Stimulated activated CD4-positive, alpha-beta T cell treated with anti-CD3 and anti-CD28 coated beads, Interleukin-2, amount 100 ng/mL, for 4 hours (primary cell): ENCODE data around the gene CACNG7.
A peak's percentile ranks its signal among the peaks of the same experiment; 100 is the strongest.
"Not testable (repeated sequence)": the region's sequence is repeated elsewhere in the genome, so short reads cannot be mapped to it uniquely, and the experiment has no call there.

Experiments
- DNase-seq: peaks from one replicate; pipeline ENCODE4 v3.0.0-alpha.2; 2020; ENCODE audit warnings: low read depth

The CACNG7 gene

DNA sequence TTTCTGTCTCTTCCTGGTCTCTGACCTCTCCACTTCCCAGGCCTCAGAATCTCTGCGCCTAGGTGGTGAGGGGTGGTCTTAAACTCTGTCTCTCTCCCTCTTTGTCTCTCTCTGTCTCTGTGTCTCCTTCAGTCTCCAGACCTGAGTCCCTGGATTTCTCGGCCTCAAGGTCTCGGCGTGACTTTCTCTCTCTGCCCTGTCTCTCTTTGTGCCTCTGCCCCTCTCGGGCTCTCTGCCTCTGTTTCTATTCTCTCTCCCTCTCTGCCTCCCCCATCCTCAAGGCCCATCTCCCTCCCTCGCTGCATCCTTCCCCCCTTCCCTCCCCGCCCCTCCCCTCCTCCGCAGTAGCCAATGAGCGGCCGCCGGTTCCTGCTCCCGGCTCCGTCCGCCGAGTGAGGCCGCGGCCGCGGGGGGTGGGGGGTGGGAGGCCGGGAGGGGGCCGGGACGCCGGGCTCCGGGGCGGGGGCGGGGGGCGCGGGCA is at the start of gene CACNG7:
Gene CACNG7, plus strand, starts transcription at position 344 of the 481 bp plus-strand sequence. CDS start 3,554 bp downstream, outside the sequence.
- DNase-seq = no peak

GRCh38 chr19:53864308-53864836 is 44.7 kb upstream of the CACNG7 start:
- DNase-seq = no peak

DNA sequence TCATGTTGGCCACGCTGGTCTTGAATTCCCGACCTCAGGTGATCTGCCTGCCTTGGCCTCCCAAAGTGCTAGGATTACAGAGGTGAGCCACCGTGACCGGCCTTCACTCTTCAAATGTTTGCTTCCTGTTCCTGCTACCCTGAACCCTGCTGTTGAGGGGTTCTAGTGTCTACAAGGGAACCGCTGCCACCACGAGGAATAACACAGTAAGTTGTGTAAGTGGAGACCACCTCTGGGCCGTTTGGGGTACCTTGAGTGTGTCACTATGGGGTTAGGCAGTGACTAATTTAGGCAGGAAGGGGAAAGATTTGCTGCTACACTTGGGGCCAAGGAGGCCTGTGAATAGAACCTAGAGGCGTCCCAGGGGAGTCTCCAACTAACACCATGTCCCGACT is 43.6 kb upstream of the CACNG7 start:
- no peak for DNase-seq

DNA sequence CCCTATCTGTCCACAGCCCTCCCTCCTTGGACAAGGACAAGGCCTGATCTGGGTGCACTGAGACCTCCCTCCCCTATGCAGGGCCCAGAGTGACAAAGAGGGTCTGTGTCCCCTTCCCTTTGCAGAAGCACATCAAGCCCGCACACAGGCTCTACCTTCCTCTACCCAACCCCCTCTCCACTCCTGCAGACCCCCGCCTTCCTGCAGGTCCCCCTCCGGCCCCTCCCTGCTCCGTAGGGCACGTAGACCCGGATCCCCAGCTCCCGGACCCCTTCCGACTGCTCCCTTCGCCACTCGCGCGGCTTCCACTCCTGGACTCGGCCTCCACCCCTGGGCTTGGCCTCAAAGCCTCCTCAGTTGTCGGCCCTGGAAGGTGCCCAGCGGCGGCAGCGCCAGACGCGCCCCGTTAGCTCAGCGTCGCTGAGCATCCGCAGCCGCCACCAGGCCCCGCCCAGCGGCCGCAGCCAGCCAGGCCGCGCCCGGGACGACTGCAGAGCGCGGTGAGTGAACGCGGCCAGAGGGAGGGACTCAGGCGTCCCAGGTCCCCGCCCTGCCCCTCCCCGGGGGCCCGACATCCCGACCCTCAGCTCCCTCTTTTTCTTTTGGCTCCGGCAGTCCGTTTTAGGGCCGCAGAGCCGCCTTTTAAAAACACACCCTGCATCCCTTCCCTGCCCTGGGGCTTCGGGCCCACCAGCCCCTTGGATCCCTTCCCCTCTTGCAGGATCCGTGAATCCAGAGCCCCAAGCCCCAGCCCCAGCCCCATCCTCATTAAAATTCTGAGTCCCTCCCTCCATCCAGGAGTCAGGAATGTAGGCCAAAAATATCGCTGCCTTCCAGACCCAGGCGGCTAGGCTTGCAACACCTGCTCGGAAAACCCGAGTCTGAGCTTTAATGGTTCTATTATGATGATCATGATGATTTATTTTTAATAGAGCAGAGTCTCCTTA is 42.9 kb upstream of the CACNG7 start:
- no peak for DNase-seq

DNA sequence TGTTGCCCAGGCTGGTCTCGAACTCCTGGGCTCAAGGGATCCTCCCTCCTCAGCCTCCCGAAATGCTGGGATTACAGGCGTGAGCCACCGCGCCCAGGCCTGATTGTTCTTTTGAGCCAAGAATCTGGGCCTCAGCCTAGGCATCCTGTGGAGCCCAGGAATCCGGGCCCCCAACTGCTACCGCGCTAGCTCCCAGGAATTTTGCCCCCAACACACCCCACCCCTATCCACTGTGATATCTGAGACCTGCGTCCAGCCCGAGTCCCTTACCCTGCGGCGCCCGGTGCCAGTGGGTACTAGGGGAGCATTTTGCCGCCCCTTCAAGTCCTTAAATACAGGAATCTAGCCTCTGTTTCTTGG is 42.2 kb upstream of the CACNG7 start:
- no peak for DNase-seq

GRCh38 chr19:53867225-53868090 is 41.6 kb upstream of the CACNG7 start, which contains the start of gene MYADM:
TSS of gene MYADM (plus strand) at chr19:53867883. CDS start at chr19:53873530, 5,647 bp downstream.
- DNase-seq = peak; percentile 98

GRCh38 chr19:53868091-53868891 is 40.8 kb upstream of the CACNG7 start:
- no peak for DNase-seq

- DNase-seq = peak; percentile 74
Observed at GRCh38 chr19:53868892-53869804, 39.9 kb upstream of the CACNG7 start.

- not testable (repeated sequence) for DNase-seq
Observed at GRCh38 chr19:53869805-53870484, 39.1 kb upstream of the CACNG7 start.

DNA sequence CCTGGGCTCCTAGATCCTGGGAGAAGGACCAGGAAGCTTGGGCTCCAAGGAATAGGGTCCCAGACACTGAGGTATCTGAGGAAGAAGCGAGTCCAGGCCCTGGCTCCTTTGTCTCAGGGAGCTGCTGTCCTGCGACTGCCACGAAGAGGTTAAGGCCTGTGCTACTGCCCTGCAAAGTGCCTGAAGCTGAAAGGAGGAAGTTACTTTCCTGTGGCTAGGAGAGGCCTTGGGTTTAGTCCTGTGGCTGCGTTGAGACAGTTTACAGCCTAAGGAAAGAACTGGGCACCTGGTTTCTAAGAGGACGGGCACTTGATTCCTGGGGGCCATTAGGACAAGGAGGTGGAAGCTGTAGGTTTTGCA is 38.6 kb upstream of the CACNG7 start:
- no peak for DNase-seq

GRCh38 chr19:53871454-53871853 is 37.6 kb upstream of the CACNG7 start:
- DNase-seq = no peak

DNA sequence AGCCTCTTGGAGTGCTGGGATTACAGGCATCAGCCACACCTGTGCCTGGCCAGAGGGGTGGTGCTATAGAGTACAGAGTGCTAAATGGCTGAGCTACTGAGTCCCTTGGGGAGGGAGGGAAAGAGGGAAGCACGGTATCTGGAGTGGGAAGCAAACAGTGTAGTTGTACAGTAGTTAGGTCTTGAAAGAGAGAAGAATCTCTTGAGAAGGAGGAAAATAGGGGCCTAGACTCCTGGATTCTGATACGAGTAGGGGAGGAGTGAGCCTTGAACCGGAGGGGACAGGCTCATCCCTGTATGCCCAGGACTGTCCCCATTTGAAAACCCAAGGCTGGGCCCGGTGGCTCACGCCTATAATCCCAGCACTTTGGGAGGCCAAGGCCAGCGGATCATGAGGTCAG is 36.3 kb upstream of the CACNG7 start:
- no peak for DNase-seq

DNA sequence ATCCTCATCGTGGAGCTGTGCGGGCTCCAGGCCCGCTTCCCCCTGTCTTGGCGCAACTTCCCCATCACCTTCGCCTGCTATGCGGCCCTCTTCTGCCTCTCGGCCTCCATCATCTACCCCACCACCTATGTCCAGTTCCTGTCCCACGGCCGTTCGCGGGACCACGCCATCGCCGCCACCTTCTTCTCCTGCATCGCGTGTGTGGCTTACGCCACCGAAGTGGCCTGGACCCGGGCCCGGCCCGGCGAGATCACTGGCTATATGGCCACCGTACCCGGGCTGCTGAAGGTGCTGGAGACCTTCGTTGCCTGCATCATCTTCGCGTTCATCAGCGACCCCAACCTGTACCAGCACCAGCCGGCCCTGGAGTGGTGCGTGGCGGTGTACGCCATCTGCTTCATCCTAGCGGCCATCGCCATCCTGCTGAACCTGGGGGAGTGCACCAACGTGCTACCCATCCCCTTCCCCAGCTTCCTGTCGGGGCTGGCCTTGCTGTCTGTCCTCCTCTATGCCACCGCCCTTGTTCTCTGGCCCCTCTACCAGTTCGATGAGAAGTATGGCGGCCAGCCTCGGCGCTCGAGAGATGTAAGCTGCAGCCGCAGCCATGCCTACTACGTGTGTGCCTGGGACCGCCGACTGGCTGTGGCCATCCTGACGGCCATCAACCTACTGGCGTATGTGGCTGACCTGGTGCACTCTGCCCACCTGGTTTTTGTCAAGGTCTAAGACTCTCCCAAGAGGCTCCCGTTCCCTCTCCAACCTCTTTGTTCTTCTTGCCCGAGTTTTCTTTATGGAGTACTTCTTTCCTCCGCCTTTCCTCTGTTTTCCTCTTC is 35.1 kb upstream of the CACNG7 start:
- no peak for DNase-seq

DNA sequence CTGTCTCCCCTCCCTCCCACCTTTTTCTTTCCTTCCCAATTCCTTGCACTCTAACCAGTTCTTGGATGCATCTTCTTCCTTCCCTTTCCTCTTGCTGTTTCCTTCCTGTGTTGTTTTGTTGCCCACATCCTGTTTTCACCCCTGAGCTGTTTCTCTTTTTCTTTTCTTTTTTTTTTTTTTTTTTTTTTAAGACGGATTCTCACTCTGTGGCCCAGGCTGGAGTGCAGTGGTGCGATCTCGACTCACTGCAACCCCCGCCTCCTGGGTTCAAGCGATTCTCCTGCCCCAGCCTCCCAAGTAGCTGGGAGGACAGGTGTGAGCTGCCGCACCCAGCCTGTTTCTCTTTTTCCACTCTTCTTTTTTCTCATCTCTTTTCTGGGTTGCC is 34.5 kb upstream of the CACNG7 start:
- DNase-seq = no peak

GRCh38 chr19:53875602-53876325 is 33.3 kb upstream of the CACNG7 start:
- DNase-seq = no peak

GRCh38 chr19:53876651-53877224 is 32.3 kb upstream of the CACNG7 start:
- no peak for DNase-seq

DNA sequence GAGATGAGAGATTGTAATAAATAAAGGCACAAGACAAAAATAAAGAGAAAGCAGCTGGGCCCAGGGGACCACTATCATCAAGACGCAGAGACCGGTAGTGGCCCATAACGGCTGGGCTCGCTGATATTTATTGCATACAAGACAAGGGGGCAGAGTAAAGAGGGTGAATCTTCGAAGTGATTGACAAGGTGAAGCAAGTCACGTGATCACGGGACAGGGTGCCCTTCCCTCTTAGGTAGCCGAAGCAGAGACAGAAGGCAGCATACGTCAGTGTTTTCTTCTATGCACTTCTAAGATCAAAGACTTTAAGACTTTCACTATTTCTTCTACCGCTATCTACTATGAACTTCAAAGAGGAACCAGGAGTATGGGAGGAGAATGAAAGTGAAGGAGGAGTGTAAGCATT is 31.7 kb upstream of the CACNG7 start:
- DNase-seq = no peak

GRCh38 chr19:53878776-53879139 is 30.3 kb upstream of the CACNG7 start:
- no peak for DNase-seq
